ENCODE data around the gene OR2V1.
"Not testable (repeated sequence)": the region's sequence is repeated elsewhere in the genome, so short reads cannot be mapped to it uniquely, and the experiment has no call there.

Gene OR2V1, protein sequence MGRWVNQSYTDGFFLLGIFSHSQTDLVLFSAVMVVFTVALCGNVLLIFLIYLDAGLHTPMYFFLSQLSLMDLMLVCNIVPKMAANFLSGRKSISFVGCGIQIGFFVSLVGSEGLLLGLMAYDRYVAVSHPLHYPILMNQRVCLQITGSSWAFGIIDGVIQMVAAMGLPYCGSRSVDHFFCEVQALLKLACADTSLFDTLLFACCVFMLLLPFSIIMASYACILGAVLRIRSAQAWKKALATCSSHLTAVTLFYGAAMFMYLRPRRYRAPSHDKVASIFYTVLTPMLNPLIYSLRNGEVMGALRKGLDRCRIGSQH

DNA sequence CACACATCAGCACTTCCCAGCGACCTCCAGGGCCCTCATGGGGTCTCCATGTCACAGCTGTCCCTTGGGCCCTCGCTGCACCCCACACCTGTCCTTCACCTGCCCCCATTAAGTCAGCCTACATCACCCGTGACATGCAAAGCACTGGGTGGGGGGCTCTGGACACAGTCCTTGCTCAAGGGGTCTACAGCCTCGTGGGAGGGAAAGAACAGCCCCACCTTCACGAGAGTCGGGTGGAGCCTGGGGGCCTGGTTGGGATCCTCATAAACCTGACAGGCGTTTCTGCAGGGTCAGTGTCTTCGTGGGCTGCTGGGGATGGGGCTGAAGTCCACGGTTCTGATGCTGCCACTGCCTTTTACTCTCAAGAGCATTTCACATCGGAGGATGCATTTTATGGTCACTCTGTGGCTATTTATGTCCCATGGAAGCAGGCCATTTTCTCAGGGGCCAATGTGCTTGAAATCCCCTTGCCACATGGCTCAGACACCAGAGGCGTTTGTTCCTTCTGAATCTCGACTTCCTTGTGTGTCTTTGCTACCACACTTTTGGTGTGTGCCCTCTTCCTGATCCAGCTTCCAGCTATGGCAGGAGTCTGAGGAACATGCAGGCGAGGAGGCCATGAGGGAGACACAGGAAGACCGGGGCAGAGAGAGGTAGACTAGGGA is at the start of gene OR2V1:
OR2V1 (minus strand) TSS at position 338 of the 665 bp plus-strand sequence. CDS start 5,865 bp downstream, outside the sequence.
- H3K27me3 ChIP-seq (ENCODE audit: control insufficient read depth in 1 of 2, insufficient read depth in 2 of 2, low read length in 2 of 2) = peaks cover 6 to 29% of the 10 kb centered on the region in 2 donors
- no peaks in the 10 kb centered on the region for H3K4me1 ChIP-seq (ENCODE audit: insufficient read depth, low read length)
- no peak within 1 kb of the TSS for H3K9ac ChIP-seq (ENCODE audit: low read length)
- H3K36me3 ChIP-seq (ENCODE audit: insufficient read depth, low read length) = no peaks in the 10 kb centered on the region
- H3K27ac ChIP-seq (ENCODE audit: low read depth, low read length) = no peak within 1 kb of the TSS
- H3K4me3 ChIP-seq (ENCODE audit: low read depth in 1 of 2, low read length in 2 of 2) = no peak within 1 kb of the TSS
- no peaks in the 10 kb centered on the region for H3K9me3 ChIP-seq (ENCODE audit: low read length)

DNA sequence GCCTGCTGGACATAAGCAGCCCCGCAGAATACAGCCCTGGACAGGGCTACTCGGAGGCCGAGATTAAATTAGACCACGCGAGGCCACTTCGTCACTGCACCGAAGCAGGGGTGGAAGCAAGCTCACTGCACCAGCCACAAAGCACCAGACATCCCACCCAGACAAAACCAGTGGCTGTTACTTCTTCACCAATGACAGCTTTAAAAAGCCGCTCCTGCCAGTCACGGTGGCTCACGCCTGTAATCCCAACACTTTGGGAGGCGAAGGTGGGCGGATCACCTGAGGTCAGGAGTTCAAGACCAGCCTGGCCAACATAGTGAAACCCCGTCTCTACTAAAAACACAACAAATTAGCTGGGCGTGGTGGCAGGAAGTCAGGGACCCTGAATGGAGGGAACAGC is 46.6 kb upstream of the OR2V1 start:
- not testable (repeated sequence) for H3K9ac ChIP-seq (ENCODE audit: low read length); H3K9me3 ChIP-seq (ENCODE audit: low read length); H3K36me3 ChIP-seq (ENCODE audit: insufficient read depth, low read length); H3K27ac ChIP-seq (ENCODE audit: low read depth, low read length); H3K4me3 ChIP-seq (ENCODE audit: low read depth in 1 of 2, low read length in 2 of 2); H3K4me1 ChIP-seq (ENCODE audit: insufficient read depth, low read length)
- peaks cover 20 to 26% of the 10 kb centered on the region in 2 donors for H3K27me3 ChIP-seq (ENCODE audit: control insufficient read depth in 1 of 2, insufficient read depth in 2 of 2, low read length in 2 of 2)

DNA sequence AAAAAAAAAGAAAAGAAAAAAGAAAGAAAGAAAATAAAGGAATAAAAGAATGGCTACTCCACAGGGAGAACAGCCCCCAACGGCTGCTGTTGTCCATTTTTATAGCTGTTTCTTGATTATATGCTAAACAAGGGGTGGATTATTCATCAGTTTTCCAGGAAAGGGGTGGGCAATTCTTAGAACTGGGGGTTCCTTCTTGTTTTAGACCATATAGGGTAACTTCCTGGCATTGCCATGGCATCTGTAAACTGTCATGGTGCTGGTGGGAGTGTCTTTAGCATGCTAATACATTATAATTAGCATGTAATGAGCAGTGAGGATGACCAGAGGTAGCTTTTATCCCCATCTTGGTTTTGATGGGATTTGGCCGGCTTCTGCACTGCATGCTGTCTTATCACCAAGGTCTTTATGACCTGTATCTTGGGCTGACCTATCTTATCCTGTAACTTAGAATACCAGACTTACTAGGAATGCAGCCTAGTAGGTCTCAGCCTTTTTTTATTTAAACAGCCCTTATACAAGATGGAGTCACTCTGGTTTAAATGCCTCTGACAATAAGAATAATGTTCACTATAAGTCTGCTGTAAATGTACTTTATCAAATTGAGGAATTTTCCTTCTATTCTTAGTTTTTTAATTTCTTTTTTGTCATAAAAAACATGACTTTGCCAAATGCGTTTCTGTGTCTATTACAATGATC is 45.4 kb upstream of the OR2V1 start:
- no peak overlapping the region for H3K9ac ChIP-seq (ENCODE audit: low read length)
- H3K9me3 ChIP-seq (ENCODE audit: low read length) = no peaks in the 10 kb centered on the region
- no peaks in the 10 kb centered on the region for H3K36me3 ChIP-seq (ENCODE audit: insufficient read depth, low read length)
- H3K27ac ChIP-seq (ENCODE audit: low read depth, low read length) = no peak overlapping the region
- peaks cover 30 to 38% of the 10 kb centered on the region in 2 donors for H3K27me3 ChIP-seq (ENCODE audit: control insufficient read depth in 1 of 2, insufficient read depth in 2 of 2, low read length in 2 of 2)
- no peaks in the 10 kb centered on the region for H3K4me1 ChIP-seq (ENCODE audit: insufficient read depth, low read length)
- H3K4me3 ChIP-seq (ENCODE audit: low read depth in 1 of 2, low read length in 2 of 2) = no peak overlapping the region

DNA sequence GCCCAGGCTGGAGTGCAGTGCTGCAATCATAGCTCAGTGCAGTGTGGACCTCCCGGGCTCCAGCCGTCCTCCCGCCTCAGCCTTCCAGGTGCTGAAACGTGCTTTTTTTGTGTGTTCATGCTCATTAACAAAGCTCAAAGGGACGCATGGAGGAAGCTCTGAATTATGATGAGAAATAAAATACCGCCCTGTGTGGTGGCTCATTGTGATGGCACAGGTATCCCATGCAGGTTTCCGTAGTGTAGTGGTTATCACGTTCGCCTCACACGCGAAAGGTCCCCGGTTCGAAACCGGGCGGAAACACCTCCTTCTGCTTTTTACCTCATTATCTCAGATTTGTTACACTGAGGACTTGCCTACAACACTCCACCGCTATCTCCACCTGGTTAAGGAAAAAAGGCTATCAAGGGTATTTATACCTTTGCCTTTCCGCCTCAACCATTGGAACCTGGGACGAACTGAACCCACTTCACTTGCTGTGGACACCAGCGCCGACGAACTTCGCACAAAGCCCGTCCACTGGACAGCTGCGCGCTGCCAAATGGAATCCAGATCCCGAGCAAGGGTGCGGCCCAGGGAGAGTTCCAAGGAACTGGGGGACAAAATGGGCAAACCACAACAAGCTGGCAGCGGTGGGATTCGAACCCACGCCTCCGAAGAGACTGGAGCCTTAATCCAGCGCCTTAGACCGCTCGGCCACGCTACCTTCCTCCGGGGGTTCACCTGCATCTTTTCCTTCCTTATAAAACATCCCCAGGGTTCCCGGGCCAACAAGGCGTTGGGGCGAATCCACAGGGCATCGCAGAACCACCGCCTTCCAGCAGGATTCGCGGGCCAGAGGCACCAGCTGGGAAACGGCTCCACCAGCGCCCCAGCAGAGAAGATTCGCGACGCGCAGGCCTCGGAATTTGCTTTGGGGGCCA is 42.7 kb upstream of the OR2V1 start:
- H3K36me3 ChIP-seq (ENCODE audit: insufficient read depth, low read length) = no peaks in the 10 kb centered on the region
- peaks cover 55 to 64% of the 10 kb centered on the region in 2 donors for H3K27me3 ChIP-seq (ENCODE audit: control insufficient read depth in 1 of 2, insufficient read depth in 2 of 2, low read length in 2 of 2)
- no peaks in the 10 kb centered on the region for H3K4me1 ChIP-seq (ENCODE audit: insufficient read depth, low read length)
- no peaks in the 10 kb centered on the region for H3K9me3 ChIP-seq (ENCODE audit: low read length)
- H3K27ac ChIP-seq (ENCODE audit: low read depth, low read length) = no peak overlapping the region
- no peak overlapping the region for H3K9ac ChIP-seq (ENCODE audit: low read length)
- no peak overlapping the region for H3K4me3 ChIP-seq (ENCODE audit: low read depth in 1 of 2, low read length in 2 of 2)

DNA sequence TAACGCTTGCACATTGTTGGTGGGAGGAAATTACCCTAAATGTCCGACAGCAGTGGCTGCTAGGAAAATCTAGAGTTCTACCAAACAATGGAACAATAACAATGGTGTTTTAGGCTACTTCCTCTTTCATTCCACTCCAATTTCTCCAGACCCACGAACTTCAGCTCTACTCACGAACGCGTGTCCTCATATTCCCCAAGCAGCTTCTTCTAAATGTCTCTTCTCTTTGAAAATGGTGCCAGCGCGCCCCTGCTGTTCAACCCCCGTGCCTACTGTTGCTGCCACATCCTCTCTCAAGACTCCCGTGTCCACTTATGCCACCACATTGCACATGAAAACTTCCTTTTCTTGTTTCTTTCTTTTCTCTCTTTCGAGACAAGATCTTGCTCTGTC is 42.1 kb upstream of the OR2V1 start:
- Histone ChIP-seq H3K9me3 (ENCODE audit: low read length) (no peaks in the 10 kb centered on the region), H3K4me1 (ENCODE audit: insufficient read depth, low read length) (no peaks in the 10 kb centered on the region), H3K36me3 (ENCODE audit: insufficient read depth, low read length) (no peaks in the 10 kb centered on the region), H3K4me3 (ENCODE audit: low read depth in 1 of 2, low read length in 2 of 2) (no peak overlapping the region), H3K9ac (ENCODE audit: low read length) (no peak overlapping the region), H3K27ac (ENCODE audit: low read depth, low read length) (no peak overlapping the region), H3K27me3 (ENCODE audit: control insufficient read depth in 1 of 2, insufficient read depth in 2 of 2, low read length in 2 of 2) (peaks cover 61 to 70% of the 10 kb centered on the region in 2 donors)

DNA sequence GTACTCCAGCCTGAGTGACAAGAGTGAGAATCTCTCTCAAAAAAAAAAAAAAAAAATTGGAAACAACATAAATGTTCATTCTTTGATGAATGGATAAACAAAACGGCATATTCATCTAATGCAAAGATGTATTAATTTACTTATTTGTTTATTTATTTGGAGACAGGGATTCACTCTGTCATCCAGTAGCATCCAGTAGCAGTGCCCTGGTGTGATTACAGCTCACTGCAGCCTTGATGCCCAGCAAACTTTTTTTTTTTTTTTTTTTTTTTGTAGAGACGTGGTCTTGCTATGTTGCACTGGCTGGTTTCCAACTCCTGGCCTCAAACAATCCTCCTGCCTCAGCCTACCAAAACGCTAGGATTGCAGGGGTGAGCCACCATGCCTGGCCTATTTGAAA is 40.8 kb upstream of the OR2V1 start:
- no peaks in the 10 kb centered on the region for H3K9me3 ChIP-seq (ENCODE audit: low read length)
- H3K36me3 ChIP-seq (ENCODE audit: insufficient read depth, low read length) = no peaks in the 10 kb centered on the region
- H3K9ac ChIP-seq (ENCODE audit: low read length) = no peak overlapping the region
- H3K4me1 ChIP-seq (ENCODE audit: insufficient read depth, low read length) = no peaks in the 10 kb centered on the region
- H3K4me3 ChIP-seq (ENCODE audit: low read depth in 1 of 2, low read length in 2 of 2) = no peak overlapping the region
- peaks cover 72 to 81% of the 10 kb centered on the region in 2 donors for H3K27me3 ChIP-seq (ENCODE audit: control insufficient read depth in 1 of 2, insufficient read depth in 2 of 2, low read length in 2 of 2)
- H3K27ac ChIP-seq (ENCODE audit: low read depth, low read length) = no peak overlapping the region

DNA sequence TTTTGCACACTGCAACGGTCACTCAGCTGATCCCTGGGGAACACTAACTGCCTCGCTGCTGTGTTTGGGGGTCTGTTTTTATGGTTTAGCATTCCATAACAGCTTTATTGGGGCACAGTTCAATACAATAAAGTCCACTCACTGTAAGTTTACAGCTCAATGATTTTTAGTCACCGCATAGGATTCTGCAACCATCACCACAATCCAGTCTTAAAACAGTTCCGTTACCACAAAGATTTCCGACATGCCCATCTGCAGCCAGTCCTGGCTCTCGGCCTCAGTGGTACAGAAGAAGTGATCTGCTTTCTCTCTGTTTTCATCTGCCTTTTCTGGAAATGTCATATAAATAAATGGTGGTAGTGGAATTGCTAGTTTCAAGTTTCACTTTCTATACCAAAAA is 40.0 kb upstream of the OR2V1 start:
- no peak overlapping the region for H3K4me3 ChIP-seq (ENCODE audit: low read depth in 1 of 2, low read length in 2 of 2)
- H3K36me3 ChIP-seq (ENCODE audit: insufficient read depth, low read length) = no peaks in the 10 kb centered on the region
- peaks cover 77 to 81% of the 10 kb centered on the region in 2 donors for H3K27me3 ChIP-seq (ENCODE audit: control insufficient read depth in 1 of 2, insufficient read depth in 2 of 2, low read length in 2 of 2)
- no peak overlapping the region for H3K9ac ChIP-seq (ENCODE audit: low read length)
- H3K4me1 ChIP-seq (ENCODE audit: insufficient read depth, low read length) = no peaks in the 10 kb centered on the region
- no peaks in the 10 kb centered on the region for H3K9me3 ChIP-seq (ENCODE audit: low read length)
- no peak overlapping the region for H3K27ac ChIP-seq (ENCODE audit: low read depth, low read length)

DNA sequence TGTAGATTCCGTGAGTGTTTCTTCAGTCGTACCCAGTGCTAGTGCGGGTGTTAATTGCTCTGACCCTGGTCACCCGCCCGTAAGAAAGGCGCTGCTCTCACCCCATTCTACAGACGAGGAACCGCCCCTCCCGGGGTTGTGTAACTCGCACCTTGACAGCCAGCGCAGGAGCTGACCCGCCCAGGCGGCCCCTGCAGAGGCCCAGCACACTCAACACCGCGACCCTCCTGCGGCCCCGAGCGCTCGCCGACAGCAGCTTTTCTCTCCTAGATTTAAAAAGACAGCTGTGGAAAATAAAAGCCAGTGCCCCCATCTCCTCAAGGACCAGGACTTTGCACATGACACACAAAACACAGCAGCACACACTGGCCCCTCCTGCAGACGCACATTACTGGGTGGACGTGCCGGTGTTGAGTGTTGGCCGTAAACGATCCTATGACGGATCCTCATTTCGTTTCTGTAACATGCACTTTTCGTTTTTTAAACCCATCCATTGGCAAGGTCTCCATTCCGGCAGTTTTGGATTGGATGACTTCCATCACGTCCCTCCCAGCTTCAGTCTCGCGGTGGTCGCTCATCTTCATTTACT is 39.4 kb upstream of the OR2V1 start:
- Histone ChIP-seq H3K27ac (ENCODE audit: low read depth, low read length) (no peak overlapping the region), H3K27me3 (ENCODE audit: control insufficient read depth in 1 of 2, insufficient read depth in 2 of 2, low read length in 2 of 2) (peaks cover 78 to 79% of the 10 kb centered on the region in 2 donors), H3K9ac (ENCODE audit: low read length) (no peak overlapping the region), H3K4me3 (ENCODE audit: low read depth in 1 of 2, low read length in 2 of 2) (no peak overlapping the region), H3K9me3 (ENCODE audit: low read length) (no peaks in the 10 kb centered on the region), H3K4me1 (ENCODE audit: insufficient read depth, low read length) (no peaks in the 10 kb centered on the region), H3K36me3 (ENCODE audit: insufficient read depth, low read length) (no peaks in the 10 kb centered on the region)

DNA sequence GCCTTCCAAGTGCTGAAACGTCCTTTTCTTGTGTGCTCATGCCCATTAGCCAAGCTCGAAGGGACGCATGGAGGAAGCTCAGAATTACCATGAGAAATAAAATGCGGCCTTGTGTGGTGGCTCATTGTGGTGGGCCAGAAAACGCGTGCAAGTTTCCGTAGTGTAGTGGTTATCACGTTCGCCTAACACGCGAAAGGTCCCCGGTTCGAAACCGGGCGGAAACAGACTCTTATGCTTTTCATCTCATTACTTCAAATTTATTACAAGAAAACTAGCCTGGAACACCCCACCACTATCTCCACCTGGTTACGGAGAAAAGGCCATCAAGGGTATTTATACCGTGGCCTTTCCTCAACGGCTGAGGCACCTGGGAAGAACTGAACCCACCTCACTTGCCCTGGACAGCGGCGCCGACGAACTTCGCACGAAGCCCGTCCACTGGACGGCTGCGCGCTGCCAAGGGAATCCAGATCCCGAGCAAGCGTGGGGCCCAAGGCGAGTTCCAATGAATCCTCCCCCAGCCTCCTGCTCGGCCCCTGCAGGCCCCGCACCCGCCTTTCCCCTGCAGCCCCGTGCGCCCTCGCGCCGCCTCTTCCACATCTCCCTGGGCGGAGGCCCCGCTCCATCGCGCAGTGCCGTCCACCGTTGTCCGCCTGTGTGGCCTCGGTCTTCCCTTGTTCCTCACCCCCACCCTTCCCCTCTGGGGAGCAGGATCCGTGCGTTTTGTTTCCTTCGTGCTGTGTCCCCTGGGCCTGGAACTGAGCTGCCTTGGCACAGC is 38.7 kb upstream of the OR2V1 start:
- not testable (repeated sequence) for H3K36me3 ChIP-seq (ENCODE audit: insufficient read depth, low read length); H3K9ac ChIP-seq (ENCODE audit: low read length); H3K4me3 ChIP-seq (ENCODE audit: low read depth in 1 of 2, low read length in 2 of 2); H3K4me1 ChIP-seq (ENCODE audit: insufficient read depth, low read length); H3K9me3 ChIP-seq (ENCODE audit: low read length); H3K27ac ChIP-seq (ENCODE audit: low read depth, low read length)
- H3K27me3 ChIP-seq (ENCODE audit: control insufficient read depth in 1 of 2, insufficient read depth in 2 of 2, low read length in 2 of 2) = peaks cover 82 to 85% of the 10 kb centered on the region in 2 donors

DNA sequence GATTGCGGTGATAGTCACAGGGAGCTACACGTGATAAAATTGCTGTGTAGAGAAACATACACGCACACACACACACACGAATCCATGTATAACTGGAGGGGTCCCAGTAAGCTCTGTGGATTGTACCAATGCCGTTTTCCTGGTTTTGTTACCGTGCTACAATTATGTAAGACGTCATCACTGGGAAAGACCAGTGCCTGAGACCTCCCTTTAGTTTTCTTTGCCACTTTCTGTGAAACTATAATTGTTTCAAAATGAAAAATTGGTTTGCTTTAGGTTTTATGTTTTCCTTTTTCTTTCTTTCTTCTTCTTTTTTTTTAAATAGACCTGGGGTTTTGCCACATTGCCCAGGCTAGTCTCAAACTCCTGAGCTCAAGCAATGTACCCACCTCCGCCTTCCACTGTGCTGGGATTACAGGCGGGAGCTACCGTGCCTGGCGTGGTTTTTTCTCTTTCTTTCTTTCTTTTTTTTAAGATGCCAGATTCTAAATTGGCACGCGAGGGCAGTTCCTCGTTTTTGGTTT is 37.7 kb upstream of the OR2V1 start:
- Histone ChIP-seq H3K4me1 (ENCODE audit: insufficient read depth, low read length) (no peaks in the 10 kb centered on the region), H3K4me3 (ENCODE audit: low read depth in 1 of 2, low read length in 2 of 2) (no peak overlapping the region), H3K27me3 (ENCODE audit: control insufficient read depth in 1 of 2, insufficient read depth in 2 of 2, low read length in 2 of 2) (peaks cover 78 to 79% of the 10 kb centered on the region in 2 donors), H3K36me3 (ENCODE audit: insufficient read depth, low read length) (no peaks in the 10 kb centered on the region), H3K9me3 (ENCODE audit: low read length) (no peaks in the 10 kb centered on the region), H3K27ac (ENCODE audit: low read depth, low read length) (no peak overlapping the region), H3K9ac (ENCODE audit: low read length) (no peak overlapping the region)

All from muscle layer of colon (tissue), 2 donors.